Neural progenitor cell (in vitro differentiated cells): Measurements from ENCODE around the gene KAZN.

Experiments used
- CTCF ChIP-seq: fragments of 200-600 bp; sonication (generic); IDR thresholded peaks from 2 replicates; pipeline ENCODE4 v1.5.1; 2017; ENCODE audit warnings: antibody characterized with exemption, mild to moderate bottlenecking
- EZH2 ChIP-seq: fragments of 200-600 bp; sonication (generic); IDR thresholded peaks from 2 replicates; pipeline ENCODE4 v1.6.1; 2017; ENCODE audit warnings: antibody characterized with exemption, mild to moderate bottlenecking, moderate library complexity
- EZH2phosphoT487 ChIP-seq: fragments of 200-600 bp; sonication (generic); IDR thresholded peaks from 2 replicates; pipeline ENCODE4 v1.6.1; 2017; ENCODE audit warnings: antibody characterized with exemption

GRCh38 chr1:14815175-14815877, 216.8 kb downstream of the KAZN start:
- TF ChIP-seq CTCF (no peak), EZH2 (no peak), EZH2phosphoT487 (no peak)
